ENCODE measurements around the gene MDM2. TPM values are rescaled to one million over a fixed set of nuclear protein-coding genes. Genes with fewer than 3 reads are reported as not detected.

Gene MDM2
- total and polyA plus RNA-seq, 2 of the 8 experiments (the other 6 are each of a cell fraction or from before 2014, with no cell fraction given): 15.1 to 115 TPM

DNA sequence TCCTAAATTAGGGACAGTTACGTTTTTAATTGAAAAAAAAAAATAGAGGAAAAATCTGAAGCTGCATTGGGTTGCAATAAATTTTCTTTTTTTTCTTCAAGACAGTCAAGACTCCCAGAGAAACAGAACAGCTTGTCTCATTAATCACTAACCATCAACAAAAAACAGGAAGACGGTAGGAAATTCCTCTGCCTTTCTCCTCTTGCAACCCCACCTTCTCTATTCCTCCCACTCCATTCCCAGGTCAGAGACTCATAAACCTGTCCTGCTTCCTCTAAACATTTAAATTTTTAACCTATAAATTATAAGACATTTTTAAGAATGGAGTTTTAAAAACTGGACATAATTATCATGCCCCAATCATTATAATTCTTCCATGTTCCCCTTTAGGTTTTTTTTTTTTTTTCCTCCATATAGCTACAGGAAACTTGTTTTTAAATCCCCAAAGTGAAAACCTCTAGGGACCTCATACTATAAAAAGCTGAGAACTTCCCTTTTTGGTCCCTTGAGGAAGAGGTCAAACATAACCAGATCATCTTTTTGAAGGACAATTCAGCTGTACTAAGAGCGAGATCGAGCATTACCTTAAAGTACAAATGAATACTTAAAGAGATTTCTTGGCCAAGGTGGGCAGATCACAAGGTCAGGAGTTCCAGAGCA, 89.0 kb downstream of the MDM2 start:
- POLR2A ChIA-PET (ENCODE audit: partially characterized antibody): interaction anchor here (1.4 kb wide), 1 partner anchor 17 kb away, joined by 6 read pairs; no protein-coding TSS in a partner anchor
- Histone ChIP-seq H3K23ac (ENCODE audit: insufficient read length) (no peak overlapping the region), H2AFZ (ENCODE audit: low read length) (no peak overlapping the region), H2BK15ac (ENCODE audit: low read length) (no peak overlapping the region), H3K9me3 (ENCODE audit: insufficient read depth in 2 of 2, low read depth in 1 of 2, low read length in 1 of 2) (no peaks in the 10 kb centered on the region), H3K4me3 (ENCODE audit: extremely low read depth in 1 of 4, insufficient read depth in 2 of 4, low read depth in 3 of 4, low read length in 4 of 4) (no peak overlapping the region), H2BK12ac (ENCODE audit: low read depth, low read length) (no peak overlapping the region), H3K14ac (ENCODE audit: insufficient read length) (no peak overlapping the region), H3K79me2 (ENCODE audit: control insufficient read depth in 1 of 2, insufficient read depth in 2 of 2, low read length in 2 of 2) (no peaks in the 10 kb centered on the region), H3K18ac (ENCODE audit: extremely low read depth, low read length) (no peak overlapping the region), H3K4ac (replicated peaks; ENCODE audit: insufficient read length, low read depth, low read length) (no peak overlapping the region), H4K91ac (replicated peaks; ENCODE audit: insufficient read length, low read length) (no peak overlapping the region), H3K27me3 (replicated peaks in 1 of 4; ENCODE audit: control insufficient read depth in 3 of 4, extremely low read depth in 1 of 4, insufficient read depth in 3 of 4, low read length in 3 of 4) (no peaks in the 10 kb centered on the region), H3K4me2 (ENCODE audit: insufficient read depth in 1 of 2, low read depth in 2 of 2, low read length in 2 of 2) (no peak overlapping the region), H2BK120ac (replicated peaks; ENCODE audit: low read depth, low read length) (no peak overlapping the region), H3K56ac (replicated peaks; ENCODE audit: insufficient read length, low read depth, low read length) (no peak overlapping the region), H3K36me3 (ENCODE audit: control insufficient read depth in 2 of 4, insufficient read depth in 4 of 4, low read length in 3 of 4) (no peaks in the 10 kb centered on the region), H4K8ac (ENCODE audit: extremely low read depth, insufficient read depth, low read length) (no peak overlapping the region), H2AK5ac (ENCODE audit: low read depth, low read length) (no peak overlapping the region), H4K20me1 (replicated peaks in 1 of 2; ENCODE audit: control insufficient read depth in 1 of 2, insufficient read depth in 2 of 2, low read length in 2 of 2) (no peaks in the 10 kb centered on the region), H4K5ac (ENCODE audit: insufficient read length, low read depth, low read length) (no peak overlapping the region), H3K79me1 (ENCODE audit: low read depth, low read length) (no peaks in the 10 kb centered on the region), H2BK5ac (ENCODE audit: low read depth, low read length) (no peak overlapping the region), H3K4me1 (replicated peaks in 1 of 4; ENCODE audit: control insufficient read depth in 3 of 4, insufficient read depth in 4 of 4, low read length in 3 of 4) (no peaks in the 10 kb centered on the region), H3K23me2 (ENCODE audit: low read depth, low read length) (no peaks in the 10 kb centered on the region), H2BK20ac (ENCODE audit: low read length) (no peak overlapping the region), H3K27ac (ENCODE audit: low read depth, low read length) (no peak overlapping the region), H3K9ac (replicated peaks in 1 of 4; ENCODE audit: extremely low read depth in 1 of 4, low read depth in 3 of 4, low read length in 3 of 4) (no peak overlapping the region)
- no peak for FAIRE-seq
- no peak for DNase-seq (ENCODE audit: low read depth in 1 of 2, low spot score in 2 of 2)
- CTCF ChIA-PET (ENCODE audit: partially characterized antibody): interaction anchor here (0.7 to 2.4 kb wide), 4 partner anchors 14 to 619 kb away, joined by 3 to 6 read pairs (median 3); no protein-coding TSS in a partner anchor
- WGBS, 2 experiments (ENCODE audit: extremely low coverage in 1 of 2, insufficient coverage in 1 of 2, insufficient read length in 1 of 2, insufficient replicate concordance in 2 of 2, low coverage in 1 of 2, low lambda C conversion rate in 2 of 2, missing lambda C conversion rate in 1 of 2): 80% methylated on average over 4 of the region's 4 CpGs; no CpG with 5 or more reads in 1 of the 2 experiments
- TF ChIP-seq HDAC2 (IDR thresholded peaks at IDR 0.05; ENCODE audit: borderline replicate concordance in 1 of 2, low read depth in 2 of 2, low read length in 2 of 2): no peak
- TF ChIP-seq POLR2AphosphoS5 (IDR thresholded peaks at IDR 0.05; ENCODE audit: low read depth, low read length): no peak
- no peak for TF ChIP-seq JUND (IDR thresholded peaks at IDR 0.05; ENCODE audit: low read length)
- TF ChIP-seq EZH2 (IDR thresholded peaks at IDR 0.05; ENCODE audit: low read depth, low read length, severe bottlenecking): no peak
- TF ChIP-seq, protein P1, sequence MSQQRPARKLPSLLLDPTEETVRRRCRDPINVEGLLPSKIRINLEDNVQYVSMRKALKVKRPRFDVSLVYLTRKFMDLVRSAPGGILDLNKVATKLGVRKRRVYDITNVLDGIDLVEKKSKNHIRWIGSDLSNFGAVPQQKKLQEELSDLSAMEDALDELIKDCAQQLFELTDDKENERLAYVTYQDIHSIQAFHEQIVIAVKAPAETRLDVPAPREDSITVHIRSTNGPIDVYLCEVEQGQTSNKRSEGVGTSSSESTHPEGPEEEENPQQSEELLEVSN (IDR thresholded peaks at IDR 0.05): no peak
- TF ChIP-seq, protein P2, sequence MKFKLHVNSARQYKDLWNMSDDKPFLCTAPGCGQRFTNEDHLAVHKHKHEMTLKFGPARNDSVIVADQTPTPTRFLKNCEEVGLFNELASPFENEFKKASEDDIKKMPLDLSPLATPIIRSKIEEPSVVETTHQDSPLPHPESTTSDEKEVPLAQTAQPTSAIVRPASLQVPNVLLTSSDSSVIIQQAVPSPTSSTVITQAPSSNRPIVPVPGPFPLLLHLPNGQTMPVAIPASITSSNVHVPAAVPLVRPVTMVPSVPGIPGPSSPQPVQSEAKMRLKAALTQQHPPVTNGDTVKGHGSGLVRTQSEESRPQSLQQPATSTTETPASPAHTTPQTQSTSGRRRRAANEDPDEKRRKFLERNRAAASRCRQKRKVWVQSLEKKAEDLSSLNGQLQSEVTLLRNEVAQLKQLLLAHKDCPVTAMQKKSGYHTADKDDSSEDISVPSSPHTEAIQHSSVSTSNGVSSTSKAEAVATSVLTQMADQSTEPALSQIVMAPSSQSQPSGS (IDR thresholded peaks at IDR 0.05; ENCODE audit: low read length): no peak
- TF ChIP-seq CREB1 (IDR thresholded peaks at IDR 0.05): no peak
- no peak for TF ChIP-seq FOSL1 (IDR thresholded peaks at IDR 0.05; ENCODE audit: insufficient read depth, low read depth, low read length)
- TF ChIP-seq EGR1 (IDR thresholded peaks at IDR 0.05; ENCODE audit: borderline replicate concordance, low read depth, low read length): no peak
- TF ChIP-seq CEBPB (IDR thresholded peaks at IDR 0.05; ENCODE audit: low read depth, low read length): no peak
- TF ChIP-seq BRCA1 (IDR thresholded peaks at IDR 0.05; ENCODE audit: low read depth, low read length): no peak

Measured in H1 (cell line).